Stimulated activated naive CD8-positive, alpha-beta T cell treated with anti-CD3 and anti-CD28 coated beads, Interleukin-15, amount 100 ng/mL, for 72 hours (primary cell): Measurements from ENCODE around the gene R3HDM2.
A peak's percentile ranks its signal among the peaks of the same experiment; 100 is the strongest.
"Not testable (repeated sequence)": the region's sequence is repeated elsewhere in the genome, so short reads cannot be mapped to it uniquely, and the experiment has no call there.

ENCODE experiments used
- ATAC-seq: fragments of 150-1000 bp; cut with Tn5 transposase; 2 replicates; pipeline ENCODE4 v1.10.0; 2021; ENCODE audit warnings: mild to moderate bottlenecking, moderate library complexity
- DNase-seq, 2 donors: peaks; one replicate each; pipeline ENCODE4 v3.0.0; 2021 to 2022
- H3K27ac Mint-ChIP-seq, 2 donors: one replicate each; pipeline ENCODE4 v1.8.0; 2022; ENCODE audit warnings: mild to moderate bottlenecking in 2 of 2, mixed read lengths in 2 of 2, moderate library complexity in 2 of 2
- H3K27me3 Mint-ChIP-seq: one replicate; pipeline ENCODE4 v1.8.0; 2022; ENCODE audit warnings: mixed read lengths
- H3K4me1 Mint-ChIP-seq: one replicate; pipeline ENCODE4 v1.8.0; 2022; ENCODE audit warnings: mild to moderate bottlenecking, mixed read lengths
- H3K4me3 Mint-ChIP-seq, 2 donors: one replicate each; pipeline ENCODE4 v1.8.0; 2022; ENCODE audit warnings: mild to moderate bottlenecking in 2 of 2, mixed read lengths in 2 of 2, moderate library complexity in 1 of 2
- H3K9me3 Mint-ChIP-seq, 2 donors: one replicate each; pipeline ENCODE4 v1.8.0; 2022; ENCODE audit warnings: mixed read lengths in 2 of 2

R3HDM2 gene

DNA sequence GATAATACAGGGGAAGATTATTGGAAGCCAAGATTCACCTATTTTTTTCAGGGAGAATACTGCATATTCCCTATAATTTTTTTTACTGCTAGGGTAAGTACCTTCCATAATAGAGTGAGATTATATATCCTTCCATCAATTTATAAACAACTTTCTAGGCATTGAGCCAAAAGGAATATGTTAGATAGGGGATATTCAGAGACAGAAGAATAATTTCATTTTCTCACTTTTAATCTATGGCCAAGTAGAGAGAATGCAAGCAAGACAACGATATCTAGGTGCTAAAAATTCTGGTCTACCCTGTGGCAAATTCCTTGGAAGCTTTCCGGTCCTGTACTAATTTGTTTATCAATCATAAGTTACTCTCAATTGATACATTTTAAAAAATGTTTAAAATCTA lies 110.2 kb downstream of the R3HDM2 start:
- H3K27me3 Mint-ChIP-seq = no peaks in the 10 kb centered on the region
- no peak overlapping the region for H3K4me3 Mint-ChIP-seq
- no peak overlapping the region for H3K27ac Mint-ChIP-seq
- no peaks in the 10 kb centered on the region for H3K4me1 Mint-ChIP-seq
- DNase-seq = no peak
- ATAC-seq = no peak
- H3K9me3 Mint-ChIP-seq = no peaks in the 10 kb centered on the region

DNA sequence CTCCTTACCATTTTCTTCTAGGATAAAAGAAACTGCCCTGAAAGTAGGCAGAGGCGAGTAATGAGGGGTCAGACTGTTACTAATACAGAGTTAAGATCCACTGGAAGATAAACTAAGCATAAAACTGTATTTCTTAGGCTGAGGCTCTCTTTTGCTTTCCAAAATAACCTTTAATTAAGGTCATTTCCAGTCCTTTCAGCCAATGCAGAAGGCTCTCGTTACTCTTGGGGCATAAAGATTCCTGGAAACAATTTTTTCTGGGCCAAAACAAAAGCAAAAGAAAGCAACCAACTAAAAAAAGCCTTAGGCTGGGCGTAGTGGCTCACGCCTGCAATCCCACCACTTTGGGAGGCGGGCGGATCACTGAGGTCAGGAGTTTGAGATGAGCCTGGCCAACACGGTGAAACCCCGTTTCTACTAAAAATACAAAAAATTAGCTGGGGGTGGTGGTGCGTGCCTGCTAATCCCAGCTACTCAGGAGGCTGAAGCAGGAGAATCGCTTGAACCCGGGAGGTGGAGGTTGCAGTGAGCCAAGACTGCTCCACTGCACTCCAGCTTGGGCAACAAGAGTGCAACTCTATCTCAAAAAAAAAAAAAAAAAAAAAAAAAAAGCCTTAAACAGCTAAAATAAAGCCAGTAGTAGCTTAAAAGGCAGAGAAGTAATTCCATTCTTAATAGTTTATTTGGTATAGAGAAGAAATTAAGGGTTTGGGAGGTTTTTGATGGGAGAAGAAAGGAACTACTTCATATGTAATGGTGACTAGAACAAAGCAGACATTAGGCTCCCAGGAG lies 111.0 kb downstream of the R3HDM2 start:
- Mint-ChIP-seq H3K4me1 (no peaks in the 10 kb centered on the region), H3K4me3 (no peak overlapping the region)

DNA sequence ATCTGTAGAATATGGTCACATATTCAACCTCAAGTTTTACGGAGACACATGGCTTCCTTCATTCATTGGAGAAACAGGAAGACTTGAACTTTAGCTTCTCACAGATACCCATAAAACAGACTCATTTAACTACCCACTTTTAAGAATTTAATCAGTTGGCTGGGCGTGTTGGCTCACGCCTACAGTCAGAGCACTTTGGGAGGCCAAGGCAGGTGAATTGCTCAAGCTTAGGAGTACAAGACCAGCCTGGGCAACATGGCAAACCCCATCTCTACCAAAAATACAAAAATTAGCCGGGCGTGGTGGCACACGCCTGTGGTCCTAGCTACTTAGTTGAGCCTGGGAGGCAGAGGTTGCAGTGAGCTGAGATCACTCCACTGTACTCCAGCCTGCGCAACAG lies 115.2 kb downstream of the R3HDM2 start:
- Mint-ChIP-seq H3K4me3 (no peak overlapping the region), H3K9me3 (no peaks in the 10 kb centered on the region), H3K27me3 (no peaks in the 10 kb centered on the region), H3K4me1 (no peaks in the 10 kb centered on the region), H3K27ac (no peak overlapping the region)
- DNase-seq (no peak), ATAC-seq (no peak)

More for the DNA sequence above, 111.0 kb downstream of the R3HDM2 start:
- no peak for DNase-seq
- H3K27me3 Mint-ChIP-seq = no peaks in the 10 kb centered on the region
- no peaks in the 10 kb centered on the region for H3K9me3 Mint-ChIP-seq
- peak overlapping the region in 1 of 2 donors; percentile 49 for H3K27ac Mint-ChIP-seq
- no peak for ATAC-seq

DNA sequence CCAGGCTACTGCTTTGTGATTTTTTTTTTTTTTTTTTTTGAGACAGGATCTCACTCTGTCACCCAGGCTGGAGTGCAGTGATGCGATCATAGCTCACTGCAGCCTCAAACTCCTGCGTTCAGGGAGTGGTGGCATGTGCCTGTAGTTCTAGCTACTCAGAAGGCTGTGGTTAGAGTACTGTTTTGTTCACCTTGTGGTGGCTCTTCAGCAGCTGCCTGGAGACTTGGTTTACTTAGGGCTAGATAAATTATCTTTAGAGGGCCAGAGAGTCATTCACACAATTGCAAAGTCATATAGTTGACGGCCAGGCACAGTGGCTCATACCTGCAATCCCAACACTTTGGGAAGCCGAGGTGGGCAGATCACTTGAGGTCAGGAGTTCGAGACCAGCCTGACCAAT lies 118.6 kb downstream of the R3HDM2 start:
- H3K27ac Mint-ChIP-seq, H3K9me3 Mint-ChIP-seq, H3K4me1 Mint-ChIP-seq, H3K4me3 Mint-ChIP-seq, H3K27me3 Mint-ChIP-seq, DNase-seq, ATAC-seq: not testable (repeated sequence)

DNA sequence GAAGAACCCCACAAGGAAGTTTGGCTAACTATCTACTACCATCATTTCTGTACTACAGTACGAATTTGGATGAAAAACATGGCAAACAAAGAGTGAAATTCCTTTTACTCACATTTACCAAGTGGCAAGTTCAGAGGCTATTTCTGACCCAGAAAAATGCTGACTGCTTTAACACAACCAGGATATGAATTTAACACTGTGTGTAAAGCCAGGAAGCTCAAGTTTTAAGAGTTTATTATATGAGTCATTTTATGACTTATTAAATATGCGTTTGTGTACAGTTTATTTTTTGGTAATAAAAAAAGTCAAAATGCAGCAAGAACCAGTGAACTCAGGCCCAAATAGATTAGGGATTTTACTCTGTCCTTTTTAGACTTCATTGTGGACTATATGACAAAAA lies 121.4 kb downstream of the R3HDM2 start:
- Mint-ChIP-seq H3K9me3 (no peaks in the 10 kb centered on the region), H3K4me1 (no peaks in the 10 kb centered on the region), H3K27ac (peak overlapping the region in 1 of 2 donors; percentile 66), H3K27me3 (no peaks in the 10 kb centered on the region), H3K4me3 (no peak overlapping the region)
- DNase-seq (no peak), ATAC-seq (no peak)

DNA sequence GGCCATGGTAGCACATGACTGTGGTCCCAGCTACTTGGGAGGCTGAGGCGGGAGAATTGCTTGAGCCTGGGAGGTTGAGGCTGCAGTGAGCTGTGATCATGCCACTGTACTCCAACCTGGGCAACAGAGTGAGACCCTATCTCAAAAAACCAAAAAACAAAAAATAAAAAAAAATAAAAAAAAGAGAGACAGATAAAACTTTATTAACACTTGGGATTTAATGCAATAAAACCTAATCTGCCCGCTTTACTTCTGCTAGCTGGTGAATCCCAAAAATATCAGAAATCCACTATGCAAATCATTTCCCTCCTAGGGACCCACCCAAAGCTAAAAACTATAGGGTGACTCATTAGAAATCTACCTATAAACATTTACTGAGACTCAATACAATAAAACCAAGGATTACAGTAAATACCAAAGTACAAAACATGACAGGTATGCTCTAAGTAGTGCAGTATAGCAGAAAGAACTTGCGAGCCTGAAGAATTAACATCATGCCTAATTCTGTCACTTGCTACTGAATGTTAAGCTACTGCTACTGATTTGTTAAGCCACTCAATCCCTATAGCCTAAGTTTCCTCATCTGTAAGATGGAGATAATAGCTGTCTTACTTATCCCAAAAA lies 129.8 kb downstream of the R3HDM2 start:
- Mint-ChIP-seq H3K4me3 (no peak overlapping the region), H3K4me1 (peaks cover 6% of the 10 kb centered on the region), H3K9me3 (no peaks in the 10 kb centered on the region), H3K27ac (no peak overlapping the region), H3K27me3 (no peaks in the 10 kb centered on the region)
- DNase-seq (no peak), ATAC-seq (no peak)

DNA sequence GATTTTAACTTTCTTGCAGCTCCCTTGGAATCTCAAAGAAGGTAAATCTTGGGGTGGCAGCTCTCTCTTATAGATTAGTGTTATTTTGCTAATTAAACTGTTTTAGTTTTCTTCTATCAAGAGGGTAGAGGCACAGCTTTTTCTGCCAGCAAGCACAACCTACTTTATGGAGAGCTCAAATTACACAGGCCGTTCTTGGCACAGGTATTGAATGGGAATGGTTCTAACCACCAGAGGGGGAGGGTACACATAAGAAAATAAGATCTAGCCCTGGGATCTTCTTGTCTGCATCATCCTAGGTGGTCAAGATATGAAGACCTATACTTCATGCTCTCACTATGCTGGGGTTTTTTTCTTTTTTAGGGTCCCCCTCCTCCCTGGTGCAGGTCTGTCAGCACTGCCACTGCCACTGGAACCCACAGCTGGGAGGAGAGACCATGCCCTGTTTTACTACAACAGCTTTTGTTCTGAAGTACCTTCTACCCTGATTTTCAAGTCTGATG lies 131.3 kb downstream of the R3HDM2 start:
- Mint-ChIP-seq H3K27me3 (no peaks in the 10 kb centered on the region), H3K4me3 (no peak overlapping the region), H3K4me1 (peaks cover 6% of the 10 kb centered on the region), H3K9me3 (no peaks in the 10 kb centered on the region), H3K27ac (no peak overlapping the region)
- ATAC-seq = no peak
- no peak for DNase-seq

DNA sequence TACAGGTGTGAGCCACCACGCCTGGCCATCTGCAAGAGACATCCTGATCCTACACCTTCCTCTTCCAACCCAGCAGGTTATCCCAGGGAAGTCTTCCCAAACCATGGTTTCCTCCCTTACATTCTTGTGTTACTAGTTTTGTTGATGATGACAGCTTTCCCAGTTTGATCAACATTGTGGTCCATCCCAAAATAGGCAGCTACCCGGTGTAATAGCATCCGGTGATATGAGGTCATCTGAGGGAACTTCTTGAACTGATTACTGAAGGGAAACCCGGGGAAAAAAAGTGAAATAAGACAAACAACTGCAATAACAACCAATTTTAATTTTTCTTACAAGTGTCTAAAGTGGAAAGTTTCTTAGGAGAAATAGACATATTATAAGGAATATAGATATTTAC lies 134.6 kb downstream of the R3HDM2 start:
- H3K27me3 Mint-ChIP-seq = no peaks in the 10 kb centered on the region
- H3K4me1 Mint-ChIP-seq = no peaks in the 10 kb centered on the region
- ATAC-seq (no peak), DNase-seq (no peak)
- no peak overlapping the region for H3K4me3 Mint-ChIP-seq
- H3K27ac Mint-ChIP-seq = peak overlapping the region in 1 of 2 donors; percentile 49
- no peaks in the 10 kb centered on the region for H3K9me3 Mint-ChIP-seq

DNA sequence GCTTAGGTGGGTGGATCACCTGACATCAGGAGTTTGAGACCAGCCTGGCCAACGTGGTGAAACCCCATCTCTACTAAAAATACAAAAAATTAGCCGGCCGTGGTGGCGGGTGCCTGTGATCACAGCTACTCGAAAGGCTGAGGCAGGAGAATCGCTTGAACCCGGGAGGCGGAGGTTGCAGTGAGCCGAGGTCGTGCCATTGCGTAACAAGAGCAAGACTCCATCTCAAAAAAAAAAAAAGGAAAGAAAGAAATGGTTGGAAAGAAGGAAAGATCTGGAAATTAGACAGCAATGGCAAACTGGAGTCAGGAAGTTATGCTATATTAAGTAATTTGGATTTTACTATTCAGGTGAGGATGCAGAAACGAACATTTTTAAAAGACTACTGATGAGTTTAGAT lies 148.8 kb downstream of the R3HDM2 start:
- H3K27me3 Mint-ChIP-seq, H3K4me3 Mint-ChIP-seq, H3K27ac Mint-ChIP-seq, DNase-seq, ATAC-seq, H3K9me3 Mint-ChIP-seq: not testable (repeated sequence)
- peaks cover 18% of the 10 kb centered on the region for H3K4me1 Mint-ChIP-seq

DNA sequence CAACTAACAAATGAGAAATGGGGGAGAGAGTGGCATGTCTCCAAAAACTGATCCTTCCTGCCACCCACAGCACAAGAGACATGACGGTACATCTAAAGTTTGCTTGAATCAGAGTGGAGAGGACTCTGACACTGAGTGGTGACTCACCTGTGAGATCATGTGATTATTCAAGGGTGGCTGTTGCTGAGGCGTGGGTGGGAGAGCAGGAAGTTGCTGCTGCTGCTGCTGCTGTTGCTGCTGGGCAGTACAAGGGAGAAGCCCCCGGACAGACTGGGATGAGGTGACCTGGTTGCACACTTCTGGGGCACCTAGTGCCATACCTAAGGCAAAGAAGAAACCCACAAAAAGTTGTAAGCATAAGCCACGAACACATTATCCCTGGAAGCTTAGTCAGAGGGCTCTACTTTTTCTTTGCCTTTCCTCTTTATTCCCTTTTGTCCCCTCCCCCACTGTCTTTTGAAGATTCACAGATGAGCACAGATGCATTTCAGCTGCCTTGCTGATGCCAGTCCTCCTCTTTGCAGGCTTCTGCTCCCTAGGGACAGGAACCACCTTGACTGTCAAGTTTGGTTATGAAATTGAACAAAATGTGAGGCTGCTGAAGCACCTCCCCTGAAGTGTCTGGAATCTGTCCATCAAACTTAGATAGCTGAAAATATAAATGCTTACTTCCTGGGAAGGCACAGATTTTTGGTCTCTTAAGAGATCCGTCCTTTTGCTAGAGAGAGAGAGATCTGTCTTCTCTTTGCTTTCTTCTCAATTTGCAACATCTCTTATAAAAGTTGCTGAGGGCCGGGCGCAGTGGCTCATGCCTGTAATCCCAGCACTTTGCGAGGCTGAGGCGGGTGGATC lies 150.4 kb downstream of the R3HDM2 start:
- Mint-ChIP-seq H3K27me3 (no peaks in the 10 kb centered on the region), H3K27ac (peak overlapping the region; percentile 95 to 96), H3K4me3 (peak overlapping the region; percentile 76 to 79), H3K9me3 (no peaks in the 10 kb centered on the region), H3K4me1 (peaks cover 18% of the 10 kb centered on the region)
- DNase-seq (peak; percentile 71 to 84), ATAC-seq (peak; percentile 100)

DNA sequence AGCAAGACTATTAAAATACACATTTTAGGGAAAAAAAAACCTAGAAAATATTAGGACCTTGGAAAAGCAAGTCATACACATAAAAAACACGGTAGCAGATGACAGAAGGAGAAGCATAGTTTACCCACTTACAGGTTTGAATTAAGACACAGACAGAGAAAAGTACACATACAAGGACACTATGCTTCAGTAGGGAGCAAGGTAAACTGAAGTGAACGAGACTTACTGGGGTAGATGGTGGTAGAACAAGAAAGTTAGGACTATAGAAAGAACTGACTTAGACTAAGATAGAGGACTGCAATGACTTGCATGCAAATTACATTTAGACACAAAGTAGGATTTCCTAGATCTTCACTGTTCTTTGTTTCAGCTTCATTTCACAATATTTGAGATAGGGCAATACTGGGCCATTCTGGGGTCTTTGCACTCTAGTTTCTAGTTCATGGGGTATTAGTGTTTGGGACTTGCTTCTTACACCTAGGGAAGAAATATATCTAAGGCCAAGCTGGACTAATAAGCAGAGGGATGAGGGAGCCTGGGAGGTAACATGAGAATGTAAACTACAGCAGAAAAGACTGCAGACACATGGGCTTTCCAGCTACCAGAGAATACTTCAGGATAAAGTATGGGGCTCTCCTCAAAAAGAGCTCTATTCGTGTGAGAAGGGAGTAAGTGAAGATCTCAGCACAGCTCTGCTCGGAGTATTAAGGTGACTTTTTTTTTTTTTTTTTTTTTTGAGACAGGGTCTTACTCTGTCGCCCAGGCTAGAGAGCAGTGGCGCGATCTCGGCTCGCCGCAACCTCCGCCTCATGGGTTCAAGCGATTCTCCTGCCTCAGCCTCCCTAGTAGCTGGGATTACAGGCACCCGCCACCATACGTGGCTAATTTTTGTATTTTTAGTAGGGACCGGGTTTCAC lies 152.1 kb downstream of the R3HDM2 start:
- ATAC-seq (no peak), DNase-seq (no peak)
- Mint-ChIP-seq H3K9me3 (no peaks in the 10 kb centered on the region), H3K4me1 (peaks cover 18% of the 10 kb centered on the region), H3K27me3 (no peaks in the 10 kb centered on the region), H3K4me3 (no peak overlapping the region), H3K27ac (peak overlapping the region in 1 of 2 donors; percentile 10)

DNA sequence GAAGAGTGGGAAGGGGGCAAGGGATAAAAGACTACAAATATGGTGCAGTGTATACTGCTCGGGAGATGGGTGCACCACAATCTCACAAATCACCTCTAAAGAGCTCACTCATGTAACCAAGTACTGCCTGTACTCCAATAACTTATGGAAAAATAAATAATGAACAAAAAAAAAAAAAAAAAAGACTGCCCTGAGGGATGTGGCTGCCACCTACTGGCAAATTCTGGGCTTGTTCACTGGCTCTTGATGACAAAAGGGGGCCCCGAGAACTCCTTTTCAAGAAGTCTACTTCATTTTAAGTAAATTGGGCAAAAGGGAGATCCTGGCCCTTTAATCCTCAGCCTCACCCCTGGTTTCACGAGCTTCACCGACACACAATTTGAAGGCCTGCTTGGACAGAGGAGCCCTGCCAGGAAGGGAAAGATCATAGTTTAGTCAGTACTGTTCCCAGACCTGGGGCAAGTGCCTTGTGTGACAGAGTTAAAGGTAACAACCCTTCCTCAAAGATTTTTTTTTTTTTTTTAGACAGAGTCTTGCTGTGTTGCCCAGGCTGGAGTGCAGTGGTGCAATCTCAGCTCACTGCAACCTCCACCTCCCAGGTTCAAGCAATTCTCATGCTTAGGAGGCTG lies 153.8 kb downstream of the R3HDM2 start:
- H3K4me3 Mint-ChIP-seq = no peak overlapping the region
- ATAC-seq (no peak), DNase-seq (peak in 1 of 2 donors; percentile 34)
- H3K27me3 Mint-ChIP-seq = no peaks in the 10 kb centered on the region
- H3K9me3 Mint-ChIP-seq = no peaks in the 10 kb centered on the region
- no peak overlapping the region for H3K27ac Mint-ChIP-seq
- H3K4me1 Mint-ChIP-seq = peaks cover 18% of the 10 kb centered on the region

DNA sequence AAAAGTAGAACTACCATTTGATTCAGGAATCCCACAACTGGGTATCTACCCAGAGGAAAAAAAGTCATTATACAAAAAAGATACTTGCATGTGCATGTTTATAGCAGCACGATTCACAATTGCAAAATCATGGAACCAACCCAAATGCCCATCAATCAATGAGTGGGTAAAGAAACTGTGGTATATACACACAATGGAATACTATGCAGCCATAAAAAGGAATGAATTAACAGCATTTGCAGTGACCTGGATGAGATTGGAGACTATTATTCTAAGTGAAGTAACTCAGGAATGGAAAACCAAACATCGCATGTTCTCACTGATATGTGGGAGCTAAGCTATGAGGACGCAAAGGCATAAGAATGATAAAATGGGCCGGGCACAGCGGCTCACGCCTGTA lies 154.6 kb downstream of the R3HDM2 start:
- ATAC-seq, DNase-seq, H3K27ac Mint-ChIP-seq, H3K9me3 Mint-ChIP-seq, H3K27me3 Mint-ChIP-seq, H3K4me3 Mint-ChIP-seq: not testable (repeated sequence)
- H3K4me1 Mint-ChIP-seq = peaks cover 17% of the 10 kb centered on the region

DNA sequence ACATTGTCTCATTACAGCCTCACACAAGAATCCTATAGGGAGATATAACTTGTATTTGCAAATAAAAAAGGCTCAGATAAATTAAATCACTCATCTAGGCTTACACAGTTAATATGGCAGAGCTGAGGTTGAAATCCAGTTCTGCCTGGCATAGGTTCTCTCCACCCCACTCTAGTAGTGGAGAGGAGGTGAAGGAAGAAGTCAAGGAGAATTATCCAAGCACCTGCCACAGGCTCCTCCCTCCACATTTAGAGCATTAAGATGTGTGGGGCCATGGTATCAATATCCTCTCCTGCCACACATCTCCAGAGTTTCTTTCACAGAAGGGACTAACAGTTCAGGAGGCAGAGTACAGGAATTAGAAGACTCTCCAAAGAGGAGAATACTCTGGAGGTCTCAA lies 157.3 kb downstream of the R3HDM2 start:
- H3K27ac Mint-ChIP-seq = peak overlapping the region in 1 of 2 donors; percentile 54
- ATAC-seq (no peak), DNase-seq (no peak)
- no peaks in the 10 kb centered on the region for H3K27me3 Mint-ChIP-seq
- H3K4me3 Mint-ChIP-seq = no peak overlapping the region
- no peaks in the 10 kb centered on the region for H3K9me3 Mint-ChIP-seq
- peaks cover 2% of the 10 kb centered on the region for H3K4me1 Mint-ChIP-seq
